SK-N-SH (cell line): Measurements from ENCODE around the gene RFTN1. TPM values are rescaled to one million over a fixed set of nuclear protein-coding genes. Genes with fewer than 3 reads are reported as not detected.

ENCODE experiments used
- CTCF ChIA-PET: fragments of 300-600, 350-600 bp; formaldehyde crosslinking; extraction: SDS; loops from one replicate; lab custom pipeline; 2021; lab: Yijun Ruan, JAX
- POLR2A ChIA-PET: fragments of 350-600 bp; sonication (Branson Sonifier 250); formaldehyde crosslinking; extraction: SDS; loops from one replicate; lab custom pipeline; 2020; ENCODE audit warnings: antibody characterized with exemption, inconsistent platforms; lab: Yijun Ruan, JAX
- DNase-seq: peaks from one replicate; pipeline ENCODE4 v3.0.0; 2012
- H2AFZ ChIP-seq: fragments of 200-600 bp; sonication (generic); 2 replicates; pipeline ENCODE4 v1.8.1; 2016; ENCODE audit warnings: antibody characterized with exemption, mild to moderate bottlenecking, low read depth
- H3F3A ChIP-seq: fragments of 200-600 bp; sonication (generic); replicated peaks from 2 replicates; pipeline ENCODE3; 2016; ENCODE audit warnings: antibody characterized with exemption, mild to moderate bottlenecking; ENCODE audit not compliant: insufficient read depth
- H3K27ac ChIP-seq, 2 experiments: fragments of 200-500 bp in 1 of 2; fragments of 200-600 bp in 1 of 2; sonication (Bioruptor generic) in 1 of 2; sonication (generic), shearing (Covaris generic) in 1 of 2; 2 replicates each; pipeline versions ENCODE4 v1.5.1 to v1.6.1; 2014 to 2016; ENCODE audit warnings: low read depth in 2 of 2, inconsistent platforms in 1 of 2, low read length in 1 of 2, mild to moderate bottlenecking in 1 of 2, mixed read lengths in 1 of 2
- H3K27me3 ChIP-seq: fragments of 200-600 bp; sonication (generic), shearing (Covaris generic); 2 replicates; pipeline ENCODE4 v1.6.1; 2016; ENCODE audit warnings: mixed run types; ENCODE audit not compliant: insufficient read depth
- H3K36me3 ChIP-seq, 2 experiments: fragments of 200-500 bp in 1 of 2; fragments of 200-600 bp in 1 of 2; sonication (Bioruptor generic) in 1 of 2; sonication (generic) in 1 of 2; replicated peaks in 1 of 2; 2 replicates each; pipeline versions ENCODE3 to v1.5.1; 2014 to 2016; ENCODE audit warnings: low read length in 1 of 2, mild to moderate bottlenecking in 1 of 2; ENCODE audit not compliant: insufficient read depth in 2 of 2, control insufficient read depth in 1 of 2
- H3K4me1 ChIP-seq, 2 experiments: fragments of 200-500 bp in 1 of 2; fragments of 200-600 bp in 1 of 2; sonication (Bioruptor generic) in 1 of 2; sonication (generic), shearing (Covaris generic) in 1 of 2; 2 replicates each; pipeline versions ENCODE4 v1.5.1 to v1.6.1; 2014 to 2016; ENCODE audit warnings: low read depth in 1 of 2, low read length in 1 of 2, mixed run types in 1 of 2; ENCODE audit not compliant: insufficient read depth in 2 of 2, control insufficient read depth in 1 of 2
- H3K4me2 ChIP-seq: fragments of 200-600 bp; sonication (generic), shearing (Covaris generic); 2 replicates; pipeline ENCODE4 v1.6.1; 2017; ENCODE audit warnings: mixed run types
- H3K4me3 ChIP-seq, 2 experiments: fragments of 200-500 bp in 1 of 2; fragments of 200-600 bp in 1 of 2; sonication (Bioruptor generic) in 1 of 2; sonication (generic), shearing (Covaris generic) in 1 of 2; 2 replicates each; pipeline versions ENCODE4 v1.5.1 to v1.8.1; 2014 to 2016; ENCODE audit warnings: low read depth in 2 of 2, inconsistent platforms in 1 of 2, low read length in 1 of 2, mild to moderate bottlenecking in 1 of 2, mixed read lengths in 1 of 2, moderate library complexity in 1 of 2
- H3K79me2 ChIP-seq: fragments of 200-600 bp; sonication (generic); 2 replicates; pipeline ENCODE4 v1.8.1; 2017; ENCODE audit warnings: mild to moderate bottlenecking; ENCODE audit not compliant: insufficient read depth
- H3K9ac ChIP-seq: fragments of 200-600 bp; sonication (generic); 2 replicates; pipeline ENCODE4 v1.6.1; 2017; ENCODE audit warnings: mixed run types
- H3K9me2 ChIP-seq: fragments of 200-600 bp; sonication (generic); 2 replicates; pipeline ENCODE4 v1.6.1; 2017; ENCODE audit warnings: mixed run types
- H3K9me3 ChIP-seq: fragments of 200-600 bp; sonication (generic); 2 replicates; pipeline ENCODE4 v1.6.1; 2017; ENCODE audit warnings: mixed run types, mild to moderate bottlenecking, moderate library complexity
- H4K20me1 ChIP-seq: fragments of 200-600 bp; sonication (generic); 2 replicates; pipeline ENCODE4 v1.6.1; 2017; ENCODE audit warnings: mild to moderate bottlenecking, mixed run types; ENCODE audit not compliant: insufficient read depth
- CHD2 ChIP-seq: fragments of 150-350 bp; IDR thresholded peaks from 2 replicates; pipeline ENCODE4 v1.6.1; 2018; ENCODE audit warnings: low read length; ENCODE audit not compliant: partially characterized antibody
- FOXJ3 ChIP-seq: sonication (generic); formaldehyde crosslinking; IDR thresholded peaks from 2 replicates; pipeline ENCODE4 v1.5.1; 2020; ENCODE audit warnings: mild to moderate bottlenecking, missing genetic modification reagents
- GATA2 ChIP-seq: sonication (generic); formaldehyde crosslinking; IDR thresholded peaks from 2 replicates; pipeline ENCODE4 v1.5.0; 2020; ENCODE audit warnings: mild to moderate bottlenecking, missing genetic modification reagents
- MEF2A ChIP-seq: IDR thresholded peaks from 2 replicates; pipeline ENCODE4 v1.4.0; 2012; ENCODE audit warnings: low read depth, borderline replicate concordance
- MXI1 ChIP-seq: IDR thresholded peaks from 2 replicates; pipeline ENCODE4 v1.6.1; 2012; ENCODE audit warnings: mild to moderate bottlenecking, low read depth, low read length, improper control_type of control experiment
- PBX3 ChIP-seq: IDR thresholded peaks from 2 replicates; pipeline ENCODE4; 2012
- POLR2AphosphoS5 ChIP-seq: IDR thresholded peaks from 2 replicates; pipeline ENCODE4 v1.6.1; 2012; ENCODE audit warnings: low read depth, low read length
- RCOR1 ChIP-seq: fragments of 150-350 bp; IDR thresholded peaks from 2 replicates; pipeline ENCODE4 v1.6.1; 2017; ENCODE audit warnings: antibody characterized with exemption, low read length
- REST ChIP-seq: IDR thresholded peaks from 2 replicates; pipeline ENCODE4 v1.6.1; 2012; ENCODE audit warnings: mild to moderate bottlenecking, low read depth, low read length, moderate library complexity
- RFX5 ChIP-seq: IDR thresholded peaks from 2 replicates; pipeline ENCODE4 v1.6.1; 2012; ENCODE audit warnings: mild to moderate bottlenecking, improper control_type of control experiment, low read length
- SIN3A ChIP-seq: IDR thresholded peaks from 2 replicates; pipeline ENCODE4 v1.6.1; 2012; ENCODE audit warnings: low read depth, mild to moderate bottlenecking, low read length, moderate library complexity, borderline replicate concordance
- TAF1 ChIP-seq: IDR thresholded peaks from 2 replicates; pipeline ENCODE4 v1.6.1; 2012; ENCODE audit warnings: low read depth, mild to moderate bottlenecking, low read length, moderate library complexity, borderline replicate concordance
- USF1 ChIP-seq: IDR thresholded peaks from 2 replicates; pipeline ENCODE4 v1.4.0; 2012; ENCODE audit warnings: low read depth, borderline replicate concordance
- ZBTB33 ChIP-seq: IDR thresholded peaks from 2 replicates; pipeline ENCODE4 v1.4.0; 2012; ENCODE audit warnings: low read depth, borderline replicate concordance
- WGBS: methylation state at CpG from one replicate; pipeline ENCODE4 v1.1.6; 2017; ENCODE audit warnings: low lambda C conversion rate; 5-methylcytosine and 5-hydroxymethylcytosine counted together
- polyA plus RNA-seq, 3 experiments: library from polyadenylated mRNA; depleted of rRNA; stranded (reverse); fragments of >200 nt; gene quantifications; 2 replicates each; pipeline ENCODE4 v1.2.3, GENCODE V29; 2012

Gene RFTN1
- polyA plus RNA-seq, 1 of the 3 experiments (the other 2 are of a cell fraction): 21.2 TPM

GRCh38 chr3:16316847-16317560 is 196.5 kb downstream of the RFTN1 start:
- H3K4me3 ChIP-seq: no peak overlapping the region
- peaks cover 29 to 62% of the 10 kb centered on the region in 2 experiments for H3K36me3 ChIP-seq
- ChIA-PET POLR2A (no interaction called here), CTCF (interaction anchor here (1.7 kb wide), 1 partner anchor 26 kb away, joined by 4 read pairs; no protein-coding TSS in a partner anchor)
- H3K4me2 ChIP-seq: no peak overlapping the region
- DNase-seq: no peak
- no peaks in the 10 kb centered on the region for H3K9me3 ChIP-seq
- H4K20me1 ChIP-seq: no peaks in the 10 kb centered on the region
- no peaks in the 10 kb centered on the region for H3K9me2 ChIP-seq
- no peak overlapping the region for H2AFZ ChIP-seq
- no peak overlapping the region; a peak in 1 of 4 replicates for H3K27ac ChIP-seq
- H3K79me2 ChIP-seq: no peaks in the 10 kb centered on the region
- peaks cover 0 to 7% of the 10 kb centered on the region in 2 experiments; a peak in 1 of 4 replicates for H3K4me1 ChIP-seq
- H3K9ac ChIP-seq: no peak overlapping the region
- 94% methylated on average over 5 of the region's 5 CpGs for WGBS
- H3F3A ChIP-seq: no peaks in the 10 kb centered on the region
- TF ChIP-seq MXI1 (no peak), TAF1 (no peak), MEF2A (no peak), USF1 (no peak), REST (no peak), ZBTB33 (no peak), GATA2 (no peak), SIN3A (no peak), PBX3 (no peak), RFX5 (no peak), FOXJ3 (CRISPR knock-in tag) (no peak), POLR2AphosphoS5 (no peak), RCOR1 (no peak), CHD2 (no peak)
- H3K27me3 ChIP-seq: no peaks in the 10 kb centered on the region
